Caco-2 (cell line): ENCODE measurements around the gene ZNF785. TPM values are rescaled to one million over a fixed set of nuclear protein-coding genes. Genes with fewer than 3 reads are reported as not detected.
"Not testable (repeated sequence)": the region's sequence is repeated elsewhere in the genome, so short reads cannot be mapped to it uniquely, and the experiment has no call there.

Source experiments
- Bru-seq: library from RNA; stranded (reverse); fragments of 400-500 nt; gene quantifications from one replicate; lab custom pipeline; 2021; lab: Mats Ljungman, UMichigan
- BruChase-seq, 2 experiments: library from RNA; stranded (reverse); fragments of 400-500 nt; gene quantifications; one replicate each; lab custom pipeline; 2021; lab: Mats Ljungman, UMichigan
- BruUV-seq: library from RNA; stranded (reverse); fragments of 400-500 nt; replicated peaks from 2 replicates; lab custom pipeline; 2021; lab: Mats Ljungman, UMichigan
- CTCF ChIA-PET: fragments of 300-600 bp; sonication (Branson Sonifier 250); formaldehyde crosslinking; loops from one replicate; lab custom pipeline; 2022; ENCODE audit warnings: antibody characterized with exemption; lab: Charles Lee
- POLR2A ChIA-PET: fragments of 300-600 bp; sonication (Branson Sonifier 250); formaldehyde crosslinking; loops from one replicate; lab custom pipeline; 2022; ENCODE audit warnings: antibody characterized with exemption; lab: Charles Lee
- DNase-seq, 2 experiments: peaks; one replicate each; pipeline versions ENCODE4 v3.0.0 to v3.0.0-alpha.2; 2020 to 2022
- H3K27me3 ChIP-seq: replicated peaks from 2 replicates; pipeline ENCODE4 v1.6.0; 2011; ENCODE audit warnings: low read length; ENCODE audit not compliant: control insufficient read depth, insufficient read depth
- H3K36me3 ChIP-seq: 2 replicates; pipeline ENCODE4 v1.5.1; 2011; ENCODE audit warnings: low read length; ENCODE audit not compliant: control insufficient read depth, insufficient read depth
- H3K4me1 ChIP-seq: fragments of 250-450 bp; sonication (Bioruptor Pico); 2 replicates; pipeline ENCODE4 v1.5.1; 2020; ENCODE audit warnings: mild to moderate bottlenecking
- H3K4me3 ChIP-seq: 2 replicates; pipeline ENCODE4 v1.5.1; 2011; ENCODE audit warnings: low read depth, mild to moderate bottlenecking, control low read depth, low read length
- H3K9me3 ChIP-seq: fragments of 250-450 bp; sonication (Bioruptor Pico); 2 replicates; pipeline ENCODE4 v1.5.1; 2020; ENCODE audit warnings: mild to moderate bottlenecking, moderate library complexity
- H3K27ac Mint-ChIP-seq: one replicate; pipeline ENCODE4 v1.8.0; 2022; ENCODE audit warnings: mixed read lengths; ENCODE audit not compliant: unreplicated experiment
- H3K27me3 Mint-ChIP-seq: one replicate; pipeline ENCODE4 v1.8.0; 2022; ENCODE audit warnings: mixed read lengths; ENCODE audit not compliant: insufficient read depth, unreplicated experiment
- H3K36me3 Mint-ChIP-seq: one replicate; pipeline ENCODE4 v1.8.0; 2022; ENCODE audit warnings: mild to moderate bottlenecking, mixed read lengths; ENCODE audit not compliant: insufficient read depth, unreplicated experiment
- H3K4me1 Mint-ChIP-seq: one replicate; pipeline ENCODE4 v1.8.0; 2022; ENCODE audit warnings: low read depth, mixed read lengths; ENCODE audit not compliant: unreplicated experiment
- H3K4me3 Mint-ChIP-seq: one replicate; pipeline ENCODE4 v1.8.0; 2022; ENCODE audit warnings: mild to moderate bottlenecking, moderate library complexity, mixed read lengths; ENCODE audit not compliant: unreplicated experiment
- H3K9me3 Mint-ChIP-seq: one replicate; pipeline ENCODE4 v1.8.0; 2022; ENCODE audit warnings: mixed read lengths; ENCODE audit not compliant: unreplicated experiment
- CTCF ChIP-seq, 2 experiments: fragments of 200-600 bp in 1 of 2; IDR thresholded peaks; 1 replicate in 1 of 2; 2 replicates in 1 of 2; pipeline versions ENCODE4 v1.5.1 to v1.8.0; 2011 to 2022; ENCODE audit warnings: antibody characterized with exemption in 1 of 2, control low read depth in 1 of 2, inconsistent platforms in 1 of 2, low read depth in 1 of 2, low read length in 1 of 2, mild to moderate bottlenecking in 1 of 2, moderate library complexity in 1 of 2; ENCODE audit not compliant: insufficient read depth in 1 of 2, severe bottlenecking in 1 of 2, unreplicated experiment in 1 of 2
- intact Hi-C: fragments of 100-400 bp; cut with micrococcal nuclease; formaldehyde crosslinking; loops from one replicate; pipeline ENCODE4 v1.10.0; 2022; ENCODE audit not compliant: unreplicated experiment
- long read RNA-seq: library from polyadenylated mRNA; stranded (forward); transcript quantifications from one replicate; pipeline ENCODE4 v2.0.0, GENCODE V29; 2022
- total RNA-seq: library from RNA; stranded (reverse); gene quantifications from 2 replicates; pipeline ENCODE4 v1.2.3, GENCODE V29; 2022

The ZNF785 gene
- 13.5 and 13.6 TPM in 2 replicates for total RNA-seq
- percentile 75 among the genes with signal in this experiment for Bru-seq, nascent RNA
- percentile 75 among the genes with signal in this experiment for BruChase-seq, experiment 1, labeled RNA remaining after a 2-hour chase
- percentile 76 among the genes with signal in this experiment for BruChase-seq, experiment 2, labeled RNA remaining after a 6-hour chase
- long read RNA-seq, partial matches to known transcripts, result 0 of 3 reads
- long read RNA-seq, other reads (novel, unspliced or antisense), result 3 of 3 reads

GRCh38 chr16:30585400-30586191, at the start of gene ZNF785:
Gene ZNF785 (minus strand): TSS chr16:30585697. CDS start chr16:30585611, 86 bp downstream.
- TSS peak; percentile 69 for BruUV-seq
- H3K4me1 Mint-ChIP-seq, result no peaks in the 10 kb centered on the region
- Histone ChIP-seq H3K4me3 (peak within 1 kb of the TSS; percentile 69), H3K9me3 (no peaks in the 10 kb centered on the region), H3K4me1 (no peaks in the 10 kb centered on the region), H3K27me3 (no peaks in the 10 kb centered on the region), H3K36me3 (peaks cover 2% of the 10 kb centered on the region; the same call in 1 of the 2 replicates)
- intact Hi-C loops, result loop anchor here (1.0 to 2.0 kb wide), 2 partner anchors 13 to 49 kb away; no protein-coding TSS in a partner anchor
- no peaks in the 10 kb centered on the region for H3K9me3 Mint-ChIP-seq
- H3K27ac Mint-ChIP-seq, result peak within 1 kb of the TSS; percentile 91
- peak within 1 kb of the TSS; percentile 91 for H3K4me3 Mint-ChIP-seq
- peak in 1 of 2 experiments; percentile 7 for TF ChIP-seq CTCF (IDR thresholded peaks at IDR 0.05; ENCODE audit: insufficient read depth in 1 of 2, low read depth in 1 of 2, low read length in 1 of 2, severe bottlenecking in 1 of 2, unreplicated experiment in 1 of 2)
- H3K27me3 Mint-ChIP-seq, result no peaks in the 10 kb centered on the region
- H3K36me3 Mint-ChIP-seq, result peaks cover 36% of the 10 kb centered on the region
- ChIA-PET POLR2A (interaction anchor here (0.6 to 2.9 kb wide), 10 partner anchors 14 to 215 kb away, joined by 3 to 19 read pairs (median 4); partner anchors contain the start of genes FBRS, ZNF688, ZNF689 and ZNF747), CTCF (interaction anchor here (0.7 to 2.4 kb wide), 7 partner anchors 13 to 156 kb away, joined by 3 to 10 read pairs (median 4); partner anchors contain the start of genes DCTPP1, FBRS, PRR14 and ZNF688)
- peak; percentile 96 to 98 for DNase-seq

- Histone ChIP-seq H3K9me3 (no peaks in the 10 kb centered on the region), H3K36me3 (no peaks in the 10 kb centered on the region), H3K4me3 (peak overlapping the region; percentile 66), H3K4me1 (no peaks in the 10 kb centered on the region), H3K27me3 (no peaks in the 10 kb centered on the region)
- no peak for DNase-seq
- Mint-ChIP-seq H3K4me1 (no peaks in the 10 kb centered on the region), H3K36me3 (peaks cover 9% of the 10 kb centered on the region), H3K9me3 (no peaks in the 10 kb centered on the region), H3K27me3 (no peaks in the 10 kb centered on the region), H3K27ac (peak overlapping the region; percentile 95), H3K4me3 (peak overlapping the region; percentile 93)
- POLR2A ChIA-PET, result interaction anchor here (0.6 to 1.4 kb wide), 10 partner anchors 18 to 216 kb away, joined by 4 to 10 read pairs (median 5); partner anchors contain the start of genes DCTPP1, PRR14, ZNF688 and ZNF689
- no peak for TF ChIP-seq CTCF (IDR thresholded peaks at IDR 0.05; ENCODE audit: insufficient read depth in 1 of 2, low read depth in 1 of 2, low read length in 1 of 2, severe bottlenecking in 1 of 2, unreplicated experiment in 1 of 2)
- intact Hi-C loops, result loop anchor here (5.0 kb wide), 1 partner anchor 36 kb away; no protein-coding TSS in a partner anchor
- CTCF ChIA-PET, result interaction anchor here (1.0 to 1.3 kb wide), 3 partner anchors 17 to 203 kb away, joined by 4 to 10 read pairs (median 8); partner anchors contain the start of genes DCTPP1, FBRS and PRR14
- TSS peak; percentile 96 for BruUV-seq
Measured at GRCh38 chr16:30633526-30633925, 48.0 kb upstream of the ZNF785 start.

- BruUV-seq, H3K4me1 Mint-ChIP-seq, H3K9me3 Mint-ChIP-seq, H3K4me3 ChIP-seq, H3K36me3 Mint-ChIP-seq, H3K27me3 ChIP-seq, H3K27me3 Mint-ChIP-seq, DNase-seq, H3K4me3 Mint-ChIP-seq, H3K27ac Mint-ChIP-seq, H3K36me3 ChIP-seq, H3K4me1 ChIP-seq, H3K9me3 ChIP-seq: not testable (repeated sequence)
- ChIA-PET CTCF (interaction anchor here (1.1 to 1.3 kb wide), 2 partner anchors 18 to 203 kb away, joined by 3 to 4 read pairs; partner anchors contain the start of genes DCTPP1 and PRR14), POLR2A (interaction anchor here (0.6 kb wide), 1 partner anchor 203 kb away, joined by 3 read pairs; the partner anchor contains the start of gene DCTPP1)
- intact Hi-C loops, result loop anchor here (5.0 kb wide), 1 partner anchor 35 kb away; no protein-coding TSS in a partner anchor
Measured at GRCh38 chr16:30632454-30632853, 47.0 kb upstream of the ZNF785 start.
